WERI-Rb-1 (cell line): ENCODE results near the gene PSG7.
A peak's percentile ranks its signal among the peaks of the same experiment; 100 is the strongest.
"Not testable (repeated sequence)": the region's sequence is repeated elsewhere in the genome, so short reads cannot be mapped to it uniquely, and the experiment has no call there.

Source experiments
- DNase-seq: peaks from one replicate; pipeline ENCODE4 v3.0.0-alpha.2; 2020
- H3K27ac ChIP-seq: fragments of 250-450 bp; sonication (Bioruptor Pico); 2 replicates; pipeline ENCODE4 v1.5.1; 2020; ENCODE audit warnings: mild to moderate bottlenecking, moderate library complexity
- H3K27me3 ChIP-seq: fragments of 250-450 bp; sonication (Bioruptor Pico); 2 replicates; pipeline ENCODE4 v1.5.1; 2021; ENCODE audit warnings: mild to moderate bottlenecking, low read depth, moderate library complexity; ENCODE audit not compliant: insufficient read depth, severe bottlenecking
- H3K36me3 ChIP-seq: fragments of 250-450 bp; sonication (Bioruptor Pico); 2 replicates; pipeline ENCODE4 v1.5.1; 2020; ENCODE audit warnings: mild to moderate bottlenecking, moderate library complexity
- H3K4me3 ChIP-seq: 2 replicates; pipeline ENCODE4 v1.5.1; 2011; ENCODE audit warnings: low read depth, mild to moderate bottlenecking, control low read depth, low read length
- H3K9me3 ChIP-seq: fragments of 250-450 bp; sonication (Bioruptor Pico); 2 replicates; pipeline ENCODE4 v1.5.1; 2021; ENCODE audit warnings: mild to moderate bottlenecking, moderate library complexity; ENCODE audit not compliant: severe bottlenecking
- TF ChIP-seq, protein P1 (sequence below): IDR thresholded peaks from 2 replicates; pipeline ENCODE4 v1.5.1; 2011; ENCODE audit warnings: low read depth, mild to moderate bottlenecking, control low read depth, inconsistent platforms, low read length

The PSG7 gene

DNA sequence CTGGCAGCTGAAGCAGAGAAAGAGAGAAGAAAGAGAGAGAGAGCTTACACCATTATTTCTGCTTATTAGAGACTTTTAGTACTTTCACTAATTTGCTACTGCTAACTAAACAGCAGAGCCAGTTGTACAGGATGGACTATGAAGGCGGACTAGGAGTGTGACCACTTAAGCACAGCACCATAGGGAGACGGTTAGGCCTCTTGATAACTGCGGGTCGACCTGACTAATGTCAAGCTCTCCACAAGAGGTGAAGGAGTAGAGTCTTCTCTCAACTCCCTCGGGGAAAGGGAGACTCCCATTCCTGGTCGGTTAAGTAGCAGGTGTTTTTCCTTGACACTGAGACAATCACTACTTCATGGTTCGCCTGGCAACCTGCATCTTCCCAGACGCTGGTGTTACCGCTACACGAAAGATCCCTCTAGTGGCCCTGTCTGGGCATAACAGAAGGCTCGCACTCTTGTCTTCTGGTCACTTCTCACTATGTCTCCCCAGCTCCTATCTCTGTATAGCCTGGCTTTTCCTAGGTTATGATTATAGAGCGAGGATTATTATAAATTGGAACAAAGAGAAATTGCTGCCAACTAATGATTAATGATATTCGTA is 5.3 kb upstream of the PSG7 start:
- peaks cover 15% of the 10 kb centered on the region for H3K27me3 ChIP-seq
- TF ChIP-seq, protein P1, sequence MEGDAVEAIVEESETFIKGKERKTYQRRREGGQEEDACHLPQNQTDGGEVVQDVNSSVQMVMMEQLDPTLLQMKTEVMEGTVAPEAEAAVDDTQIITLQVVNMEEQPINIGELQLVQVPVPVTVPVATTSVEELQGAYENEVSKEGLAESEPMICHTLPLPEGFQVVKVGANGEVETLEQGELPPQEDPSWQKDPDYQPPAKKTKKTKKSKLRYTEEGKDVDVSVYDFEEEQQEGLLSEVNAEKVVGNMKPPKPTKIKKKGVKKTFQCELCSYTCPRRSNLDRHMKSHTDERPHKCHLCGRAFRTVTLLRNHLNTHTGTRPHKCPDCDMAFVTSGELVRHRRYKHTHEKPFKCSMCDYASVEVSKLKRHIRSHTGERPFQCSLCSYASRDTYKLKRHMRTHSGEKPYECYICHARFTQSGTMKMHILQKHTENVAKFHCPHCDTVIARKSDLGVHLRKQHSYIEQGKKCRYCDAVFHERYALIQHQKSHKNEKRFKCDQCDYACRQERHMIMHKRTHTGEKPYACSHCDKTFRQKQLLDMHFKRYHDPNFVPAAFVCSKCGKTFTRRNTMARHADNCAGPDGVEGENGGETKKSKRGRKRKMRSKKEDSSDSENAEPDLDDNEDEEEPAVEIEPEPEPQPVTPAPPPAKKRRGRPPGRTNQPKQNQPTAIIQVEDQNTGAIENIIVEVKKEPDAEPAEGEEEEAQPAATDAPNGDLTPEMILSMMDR: peak; percentile 64
- DNase-seq: peak; percentile 38
- H3K27ac ChIP-seq: no peak overlapping the region
- no peaks in the 10 kb centered on the region for H3K36me3 ChIP-seq
- H3K9me3 ChIP-seq: no peaks in the 10 kb centered on the region
- no peak overlapping the region for H3K4me3 ChIP-seq

DNA sequence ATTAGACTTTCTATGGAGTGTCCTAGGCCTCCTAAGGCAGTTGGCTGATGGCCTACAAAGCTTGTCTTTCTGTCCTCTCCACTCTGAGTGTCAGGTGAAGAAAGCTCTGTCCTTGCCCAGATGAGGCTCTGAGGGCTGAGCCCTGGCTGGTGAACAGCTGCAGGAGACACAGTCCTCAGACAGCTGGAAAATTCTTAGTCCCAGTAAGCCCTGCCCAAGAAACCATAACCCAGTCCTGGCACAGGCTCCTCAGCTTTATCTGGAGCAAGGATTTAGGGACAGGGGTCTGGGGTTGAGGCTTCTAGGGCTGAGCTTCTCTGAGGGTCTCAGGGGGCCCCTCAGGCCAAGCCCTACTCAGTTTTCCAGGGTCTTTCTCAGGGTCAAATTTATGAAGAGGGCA is 2.3 kb downstream of the PSG7 start:
- H3K27me3 ChIP-seq: peaks cover 20% of the 10 kb centered on the region
- not testable (repeated sequence) for H3K36me3 ChIP-seq, H3K4me3 ChIP-seq, H3K9me3 ChIP-seq, H3K27ac ChIP-seq, DNase-seq

GRCh38 chr19:42934183-42934582 is 2.8 kb downstream of the PSG7 start:
- not testable (repeated sequence) for H3K27ac ChIP-seq

GRCh38 chr19:42933412-42933811 is 3.6 kb downstream of the PSG7 start:
- not testable (repeated sequence) for DNase-seq, H3K36me3 ChIP-seq, H3K9me3 ChIP-seq, H3K27ac ChIP-seq, H3K4me3 ChIP-seq
- peaks cover 26% of the 10 kb centered on the region for H3K27me3 ChIP-seq

More at GRCh38 chr19:42934183-42934582, 2.8 kb downstream of the PSG7 start:
- H3K27me3 ChIP-seq: peaks cover 21% of the 10 kb centered on the region
- H3K9me3 ChIP-seq, H3K4me3 ChIP-seq, H3K36me3 ChIP-seq, DNase-seq: not testable (repeated sequence)

- H3K9me3 ChIP-seq, DNase-seq, H3K36me3 ChIP-seq, H3K4me3 ChIP-seq, H3K27ac ChIP-seq: not testable (repeated sequence)
- H3K27me3 ChIP-seq: peaks cover 29% of the 10 kb centered on the region
These were observed 4.4 kb downstream of the PSG7 start for GRCh38 chr19:42932485-42933101.

GRCh38 chr19:42930214-42930613 is 6.8 kb downstream of the PSG7 start:
- not testable (repeated sequence) for H3K36me3 ChIP-seq, H3K27ac ChIP-seq, H3K9me3 ChIP-seq, H3K4me3 ChIP-seq
- TF ChIP-seq, protein P1: 0 out of 2 replicates have a peak, but pooled peaks have one; percentile 11
- peak; percentile 39 for DNase-seq
- H3K27me3 ChIP-seq: peaks cover 37% of the 10 kb centered on the region

DNA sequence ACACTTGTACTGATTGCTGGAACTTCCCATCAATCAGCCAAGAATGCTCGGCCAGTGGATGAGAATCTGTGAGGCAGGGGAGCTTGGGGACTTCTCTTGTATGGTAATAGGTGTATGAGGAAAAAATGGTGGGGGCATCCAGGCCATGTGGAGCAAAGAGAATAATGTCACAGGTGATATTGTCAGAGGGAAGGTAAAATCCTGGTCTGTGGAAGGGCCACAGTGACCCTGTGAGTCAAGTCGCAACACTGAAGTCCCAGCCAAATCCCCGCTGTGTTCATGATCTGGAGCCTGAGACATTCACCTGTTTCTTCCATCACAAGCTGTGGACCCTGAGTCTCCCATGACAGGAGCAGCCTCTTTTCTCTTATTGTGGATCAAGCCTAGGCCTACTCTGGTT is 8.1 kb downstream of the PSG7 start:
- Histone ChIP-seq H3K9me3 (peaks cover 2% of the 10 kb centered on the region), H3K27ac (no peak overlapping the region), H3K4me3 (no peak overlapping the region), H3K36me3 (no peaks in the 10 kb centered on the region), H3K27me3 (peaks cover 40% of the 10 kb centered on the region)
- DNase-seq: no peak
- TF ChIP-seq, protein P1: no peak

DNA sequence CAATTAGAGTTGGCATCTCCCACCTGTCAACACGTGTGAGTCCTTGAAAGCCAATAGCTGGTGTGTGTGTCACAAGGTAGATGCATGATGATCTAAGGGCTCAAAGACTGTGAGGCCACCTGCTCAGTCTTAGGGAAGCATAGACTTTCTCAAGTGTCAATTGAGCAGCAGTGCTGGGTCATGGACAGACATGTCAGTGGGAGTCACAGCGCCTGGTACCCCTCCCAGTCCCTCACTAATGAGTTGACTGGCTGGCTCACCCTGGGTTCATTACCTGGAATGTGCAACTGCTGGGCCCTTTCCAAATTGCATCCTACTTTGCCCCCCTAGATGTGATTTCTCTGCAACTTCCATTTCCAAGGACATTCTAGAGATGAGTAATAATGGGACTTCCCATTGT is 10.2 kb downstream of the PSG7 start:
- no peak for DNase-seq
- TF ChIP-seq, protein P1: no peak
- Histone ChIP-seq H3K4me3 (no peak overlapping the region), H3K27ac (no peak overlapping the region), H3K27me3 (peaks cover 37% of the 10 kb centered on the region), H3K36me3 (no peaks in the 10 kb centered on the region), H3K9me3 (peaks cover 2% of the 10 kb centered on the region)
